Measurements from ENCODE around the gene WTIP.
"Not testable (repeated sequence)": the region's sequence is repeated elsewhere in the genome, so short reads cannot be mapped to it uniquely, and the experiment has no call there.

Gene WTIP

DNA sequence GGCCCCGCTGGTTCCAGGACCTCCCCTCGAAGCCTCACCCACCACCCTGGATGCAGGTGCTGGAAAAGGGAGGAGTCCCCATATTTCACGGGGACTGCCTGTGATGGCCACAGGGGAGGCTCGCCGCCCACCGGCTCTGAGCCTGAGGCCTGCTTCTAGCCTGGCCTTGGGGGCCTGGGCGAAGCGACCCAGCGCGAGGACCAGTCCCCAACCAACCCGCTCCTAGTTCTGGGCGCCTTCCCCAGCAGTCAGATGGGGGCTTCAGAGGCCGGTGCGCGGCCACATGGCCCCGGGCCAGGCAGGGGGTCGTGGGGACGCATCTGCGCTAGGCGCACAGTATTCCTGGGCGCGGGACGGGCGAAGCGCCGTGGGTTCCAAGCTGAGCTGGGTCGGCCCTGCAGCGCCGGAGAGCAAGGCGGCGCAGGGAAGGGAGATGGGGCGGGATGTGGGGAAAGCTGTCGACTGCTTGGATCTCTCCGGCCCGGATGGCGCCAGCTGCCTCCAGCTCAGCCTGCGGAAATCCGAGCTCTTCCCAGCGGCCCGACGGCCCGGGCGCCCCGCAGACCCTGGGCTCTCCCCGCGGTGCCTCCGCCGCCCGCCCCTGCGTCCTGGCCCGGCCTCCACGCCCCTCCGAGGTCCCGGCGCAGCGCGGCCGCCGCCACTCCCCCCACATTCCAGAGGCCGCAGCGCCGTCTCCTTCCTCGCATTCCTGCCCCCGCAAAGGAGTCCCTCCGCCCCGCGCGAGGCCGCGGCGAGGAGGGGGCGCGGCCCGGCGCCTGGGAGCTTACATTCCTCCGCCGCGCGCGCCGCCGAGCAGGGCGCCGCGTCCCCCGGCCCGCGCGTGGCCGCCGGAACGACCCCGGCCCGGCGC lies at the start of gene WTIP:
TSS of gene WTIP (plus strand) at position 788 of the 871 bp plus-strand sequence. CDS start 217 bp downstream, outside the sequence.
- DNase-seq, result no peak

DNA sequence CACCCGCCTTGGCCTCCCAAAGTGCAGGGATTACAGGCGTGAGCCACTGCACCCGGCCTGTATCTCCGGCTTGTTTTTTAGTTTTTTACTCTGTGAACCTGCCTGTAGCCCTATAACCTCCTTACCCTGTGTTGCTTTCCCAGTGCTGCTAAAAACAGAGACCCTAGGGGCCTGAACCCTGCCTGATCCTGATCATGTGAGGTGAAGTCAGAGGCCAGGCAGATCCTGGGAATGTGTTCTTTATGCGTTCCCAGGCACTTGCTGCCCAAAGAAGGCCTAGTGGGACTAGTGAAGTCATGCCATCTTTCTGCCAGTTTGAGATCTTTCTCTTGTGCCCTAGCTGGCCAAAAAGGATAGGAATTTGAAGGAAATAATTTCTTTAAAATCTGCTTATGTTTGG lies 48.8 kb upstream of the WTIP start:
- no peak for DNase-seq

DNA sequence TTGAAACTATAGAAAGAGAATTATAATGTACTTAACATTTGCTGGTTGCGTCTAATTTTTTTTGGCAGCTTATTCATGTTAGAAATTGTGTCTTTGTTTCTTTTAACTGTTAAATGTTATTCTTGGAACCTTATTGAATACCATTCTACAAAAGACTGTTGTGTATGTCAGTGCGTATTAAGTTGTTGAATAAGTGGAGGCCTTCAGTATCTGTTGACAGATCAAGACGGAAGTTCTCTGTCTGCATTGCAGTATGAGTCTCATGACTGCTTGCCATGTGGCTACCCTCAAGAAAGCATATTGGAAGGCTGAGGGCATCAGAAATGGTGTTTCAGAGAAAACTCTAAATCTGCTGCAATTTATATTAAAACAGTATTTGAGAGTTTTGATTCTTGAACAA lies 44.8 kb upstream of the WTIP start:
- DNase-seq, result no peak

DNA sequence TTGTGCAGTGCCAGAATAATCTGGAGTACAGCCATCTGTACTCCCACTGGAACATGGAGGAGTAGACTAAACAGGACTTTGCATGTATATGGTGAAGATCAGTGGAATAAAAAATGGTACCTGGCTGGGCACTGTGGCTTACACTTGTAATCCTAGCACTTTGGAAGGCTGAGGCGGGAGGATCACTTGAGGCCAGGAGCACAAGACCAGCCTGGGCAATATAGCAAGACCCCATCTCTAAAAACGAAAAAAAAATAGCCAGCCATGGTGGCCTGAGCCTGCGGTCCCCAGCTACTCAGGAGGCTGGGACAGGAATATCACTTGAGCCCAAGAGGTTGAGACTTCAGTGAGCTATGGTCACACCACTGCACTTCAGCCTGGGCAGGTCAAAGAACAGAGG lies 33.4 kb upstream of the WTIP start:
- no peak for DNase-seq

DNA sequence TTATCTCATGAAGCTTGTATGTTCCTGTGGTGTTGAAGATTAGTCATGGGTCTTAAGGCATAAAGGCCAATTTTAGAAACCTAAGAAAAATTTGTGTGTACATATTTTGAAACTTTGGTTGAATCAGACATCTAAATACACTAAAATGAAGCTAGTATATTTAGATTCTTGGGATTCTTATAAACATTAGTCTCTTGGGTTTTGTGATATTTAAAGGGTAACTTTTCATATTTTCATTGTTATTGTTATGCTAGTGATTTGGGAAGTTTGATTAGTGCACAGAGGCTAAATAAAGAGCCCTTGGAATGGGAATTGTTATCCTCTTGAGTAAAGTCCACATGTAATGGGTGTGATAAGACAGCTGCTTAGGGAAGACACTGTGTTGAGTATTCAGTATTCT lies 28.8 kb upstream of the WTIP start:
- no peak for DNase-seq

DNA sequence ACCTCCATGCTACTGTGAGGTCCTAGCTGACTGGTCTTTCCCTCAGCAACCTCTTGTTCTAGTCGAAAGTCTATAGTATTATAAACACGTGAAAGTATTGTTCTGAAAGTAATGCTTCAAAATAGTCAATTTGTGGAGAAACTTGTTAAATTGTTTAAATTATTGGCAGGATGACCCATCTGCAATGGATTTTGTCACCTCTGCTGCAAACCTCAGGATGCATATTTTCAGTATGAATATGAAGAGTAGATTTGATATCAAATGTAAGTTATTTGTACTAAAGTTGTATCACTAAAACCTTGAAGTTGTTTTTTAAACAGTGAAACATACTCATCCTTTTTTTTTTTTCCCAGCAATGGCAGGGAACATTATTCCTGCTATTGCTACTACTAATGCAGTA lies 27.5 kb upstream of the WTIP start:
- no peak for DNase-seq

DNA sequence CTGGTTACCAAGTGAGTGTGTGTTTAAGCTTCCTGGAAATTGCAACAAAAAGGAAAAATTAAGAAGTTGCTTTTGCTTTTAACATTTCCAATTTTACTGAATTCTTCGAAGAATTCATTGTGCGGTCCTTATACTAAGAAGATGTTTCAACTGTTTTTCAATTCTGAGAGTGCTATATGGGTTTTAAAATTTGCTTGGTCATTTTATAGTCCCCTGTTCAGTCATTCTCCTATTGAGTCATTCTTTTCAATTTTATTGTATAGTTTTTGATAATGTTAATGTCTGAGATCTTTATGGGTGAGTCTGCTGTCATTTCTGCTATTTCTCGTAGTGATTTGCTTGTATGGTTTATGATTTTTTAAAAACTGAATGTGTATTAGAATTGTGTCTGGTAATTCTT lies 26.9 kb upstream of the WTIP start:
- DNase-seq, result no peak

DNA sequence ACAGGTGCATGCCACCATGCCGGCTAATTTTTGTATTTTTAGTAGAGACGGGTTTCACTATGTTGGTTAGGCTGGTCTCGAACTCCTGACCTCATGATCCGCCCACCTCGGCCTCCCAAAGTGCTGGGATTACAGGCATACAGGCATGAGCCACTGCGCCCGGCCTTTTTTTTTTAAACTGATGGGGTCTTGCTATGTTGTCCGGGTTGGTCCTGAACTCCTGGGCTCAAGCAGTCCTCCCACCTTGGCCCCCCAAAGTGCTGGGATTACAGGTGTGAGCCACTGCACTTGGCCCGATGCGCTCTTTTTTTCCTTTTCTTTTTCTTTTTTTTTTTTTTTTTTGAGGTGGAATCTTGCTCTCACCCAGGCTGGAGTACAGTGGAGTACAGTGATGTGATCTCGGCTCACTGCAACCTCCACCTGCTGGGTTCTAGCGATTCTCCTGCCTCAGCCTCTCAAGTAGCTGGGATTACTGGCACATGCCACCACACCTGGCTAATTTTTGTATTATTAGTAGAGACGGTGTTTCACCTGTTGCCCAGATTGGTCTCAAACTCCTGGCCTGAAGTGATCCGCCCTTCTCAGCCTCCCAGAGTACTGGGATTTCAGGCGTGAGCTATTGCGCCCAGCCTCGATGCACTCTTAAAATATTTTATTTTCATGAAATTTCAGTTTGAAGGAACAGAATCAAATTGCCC lies 25.6 kb upstream of the WTIP start:
- DNase-seq, result not testable (repeated sequence)

DNA sequence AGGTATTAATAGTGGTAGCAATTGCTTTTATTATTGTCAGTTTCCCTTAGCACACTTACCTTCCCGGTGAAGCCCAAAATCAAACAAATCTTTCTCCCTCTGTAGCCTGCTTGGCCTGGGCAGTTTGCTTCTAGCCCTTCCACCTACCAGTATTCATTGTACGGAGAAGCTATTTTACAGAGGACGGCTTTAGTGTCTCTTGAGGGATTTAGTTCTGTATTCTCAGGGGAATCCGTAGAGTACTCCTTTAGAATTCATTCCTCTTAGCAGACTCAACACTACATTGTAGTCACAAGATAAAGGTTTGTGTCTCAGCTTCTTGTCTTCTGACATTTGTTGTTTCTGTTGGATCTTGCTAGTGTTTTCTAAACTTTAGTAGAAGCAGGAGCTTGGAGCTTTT lies 24.1 kb upstream of the WTIP start:
- no peak for DNase-seq

DNA sequence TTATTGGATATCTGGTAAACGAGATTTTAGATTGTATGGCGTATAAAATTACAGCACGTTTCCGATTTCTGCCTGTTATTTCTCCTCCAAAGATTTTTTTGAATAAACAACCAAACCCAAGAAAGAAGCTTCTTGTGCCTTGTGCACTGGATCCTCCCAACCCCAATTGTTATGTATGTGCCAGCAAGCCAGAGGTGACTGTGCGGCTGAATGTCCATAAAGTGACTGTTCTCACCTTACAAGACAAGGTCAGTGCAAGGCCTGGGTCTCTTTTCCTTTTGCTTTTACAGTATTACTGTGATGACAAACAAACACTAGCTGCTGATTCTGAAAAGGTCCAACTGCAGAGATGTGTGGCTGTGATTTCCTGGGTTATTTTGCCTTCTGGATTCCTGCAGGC lies 22.9 kb upstream of the WTIP start:
- DNase-seq, result no peak

DNA sequence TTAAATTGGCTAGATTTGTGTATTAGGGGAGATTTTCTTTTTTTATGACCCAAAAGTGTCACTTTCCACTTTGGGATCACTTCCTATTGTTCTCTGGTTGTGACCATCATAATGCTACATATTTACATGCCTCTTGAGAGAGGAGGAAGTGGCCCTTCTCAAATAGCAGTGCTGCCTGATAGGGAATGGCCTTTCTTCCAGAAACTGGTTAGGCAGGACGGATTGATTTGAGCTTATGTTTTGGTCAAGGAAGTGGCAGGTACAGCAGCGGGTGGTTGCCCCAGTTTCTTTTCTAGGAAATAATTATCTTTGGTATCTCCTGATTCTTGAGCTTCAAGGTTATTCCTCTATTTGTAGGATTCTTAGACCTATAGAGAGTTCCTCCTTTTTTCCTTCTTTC lies 21.9 kb upstream of the WTIP start:
- DNase-seq, result no peak

DNA sequence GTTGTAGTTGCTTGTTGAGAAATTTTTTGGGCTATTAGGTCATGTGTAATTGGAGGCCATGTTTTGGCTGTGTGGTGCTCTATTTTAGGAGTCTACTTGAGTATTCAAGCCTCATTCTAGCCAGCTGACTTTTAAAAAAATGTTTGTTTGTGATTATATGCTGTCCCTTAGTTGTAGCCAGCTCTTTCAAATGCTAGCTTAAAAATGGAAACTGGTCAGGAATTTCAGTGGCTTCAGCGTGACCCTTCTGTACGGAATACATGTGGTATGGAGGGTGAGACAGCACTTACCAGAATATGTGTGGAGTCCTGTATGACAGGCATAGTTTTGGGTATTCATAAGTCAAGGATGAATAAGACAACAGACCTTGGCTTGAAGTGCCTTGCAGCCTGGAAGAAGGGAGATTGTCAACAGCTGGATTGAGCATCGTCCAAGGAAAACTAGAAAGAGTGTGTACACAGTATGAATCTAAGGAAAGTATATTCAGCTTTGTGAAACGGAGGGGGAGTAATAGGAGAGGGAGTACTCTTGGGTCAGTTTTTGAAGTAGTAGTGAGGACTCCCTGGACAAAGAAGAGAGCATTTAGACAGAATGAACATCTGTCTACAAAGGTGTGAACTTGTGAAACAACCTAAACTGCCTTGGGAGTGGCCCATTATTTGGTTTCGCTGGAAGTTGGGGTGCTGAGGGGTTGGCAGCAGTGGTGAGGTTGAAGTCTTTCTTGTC lies 20.0 kb upstream of the WTIP start:
- no peak for DNase-seq

DNA sequence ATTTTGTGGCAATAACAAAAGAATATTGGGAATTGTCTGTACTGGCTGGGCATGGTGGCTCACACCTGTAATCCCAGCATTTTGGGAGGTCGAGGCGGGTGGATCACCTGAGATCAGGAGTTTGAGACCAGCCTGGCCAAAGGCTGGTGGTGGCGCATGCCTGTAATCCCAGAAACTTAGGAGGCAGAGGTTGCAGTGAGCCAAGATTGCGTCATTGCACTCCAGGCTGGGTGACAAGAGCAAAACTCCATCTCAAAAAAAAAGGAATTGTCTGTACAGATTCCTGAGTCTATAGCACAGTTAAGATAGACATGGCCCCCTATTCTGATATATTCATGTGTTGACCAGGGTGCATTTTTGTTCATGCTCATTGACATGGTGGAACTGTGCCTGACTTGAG lies 16.8 kb upstream of the WTIP start:
- not testable (repeated sequence) for DNase-seq

DNA sequence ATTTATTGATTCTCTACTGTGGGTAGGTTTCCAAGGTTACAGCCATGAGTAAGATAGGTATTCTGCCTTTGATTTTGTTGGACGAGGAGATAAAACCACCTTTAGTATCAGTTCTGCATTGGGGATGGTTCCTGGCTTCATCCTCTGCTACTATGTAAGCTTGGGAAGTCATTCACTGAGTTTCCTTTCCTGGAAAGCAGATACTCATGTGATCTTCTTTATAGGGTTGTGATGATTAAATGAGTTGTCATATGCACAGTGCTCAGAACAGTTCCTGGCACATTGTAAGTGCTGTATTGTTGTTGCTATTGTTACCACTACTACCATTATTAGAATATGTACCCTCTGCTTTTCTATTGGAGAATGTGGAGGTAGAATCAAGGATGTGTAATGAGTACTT lies 13.1 kb upstream of the WTIP start:
- no peak for DNase-seq

DNA sequence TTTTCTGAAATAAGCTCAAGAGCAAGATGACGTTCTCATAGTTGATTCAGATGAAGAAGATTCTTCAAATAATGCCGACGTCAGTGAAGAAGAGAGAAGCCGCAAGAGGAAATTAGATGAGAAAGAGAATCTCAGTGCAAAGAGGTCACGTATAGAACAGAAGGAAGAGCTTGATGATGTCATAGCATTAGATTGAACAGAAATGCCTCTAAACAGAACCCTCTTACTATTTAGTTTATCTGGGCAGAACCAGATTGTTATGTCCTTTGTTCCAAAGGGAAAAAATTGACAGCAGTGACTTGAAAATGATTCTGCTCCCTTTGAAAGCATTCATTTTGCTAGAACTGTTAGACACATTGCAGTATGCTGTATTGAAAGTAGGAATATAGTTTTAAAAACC lies 12.5 kb upstream of the WTIP start:
- DNase-seq, result not testable (repeated sequence)

DNA sequence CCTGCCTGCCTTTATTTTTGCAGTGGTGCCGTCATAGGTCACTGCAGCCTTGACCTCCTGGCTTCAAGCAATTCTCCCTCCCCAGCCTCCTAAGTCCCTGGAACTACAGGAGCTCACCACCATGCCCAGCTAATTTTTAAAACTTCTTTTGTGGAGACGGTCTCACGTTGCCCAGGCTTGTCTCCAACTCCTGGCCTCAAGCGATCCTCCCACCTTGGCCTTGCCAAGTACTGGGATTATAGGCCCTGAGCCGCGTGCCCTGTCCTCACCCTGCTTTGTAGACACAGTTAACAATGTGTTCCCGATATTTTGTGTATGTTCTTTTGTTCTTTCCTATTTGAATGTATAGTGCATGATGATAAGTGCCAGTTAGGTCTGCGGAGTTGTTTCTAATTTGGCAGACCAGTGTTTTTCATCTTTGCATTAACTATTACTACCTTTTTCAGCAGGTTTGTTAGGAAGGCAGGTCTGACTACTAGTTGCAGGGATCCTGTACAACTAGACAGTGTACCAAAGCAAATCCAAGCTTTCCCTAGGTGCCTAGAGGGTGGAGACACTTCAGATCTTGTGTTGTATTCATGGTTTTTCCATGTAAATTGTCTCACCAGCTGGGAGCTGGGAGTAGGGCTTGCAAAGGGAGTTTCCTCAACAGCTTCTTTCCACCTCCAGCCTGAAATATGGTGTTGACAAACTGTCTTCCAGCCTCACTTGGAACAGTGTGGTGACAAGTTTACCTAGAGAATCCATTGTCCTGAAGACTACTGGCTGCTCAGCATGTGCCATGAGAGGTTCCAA lies 9.5 kb upstream of the WTIP start:
- DNase-seq, result no peak

DNA sequence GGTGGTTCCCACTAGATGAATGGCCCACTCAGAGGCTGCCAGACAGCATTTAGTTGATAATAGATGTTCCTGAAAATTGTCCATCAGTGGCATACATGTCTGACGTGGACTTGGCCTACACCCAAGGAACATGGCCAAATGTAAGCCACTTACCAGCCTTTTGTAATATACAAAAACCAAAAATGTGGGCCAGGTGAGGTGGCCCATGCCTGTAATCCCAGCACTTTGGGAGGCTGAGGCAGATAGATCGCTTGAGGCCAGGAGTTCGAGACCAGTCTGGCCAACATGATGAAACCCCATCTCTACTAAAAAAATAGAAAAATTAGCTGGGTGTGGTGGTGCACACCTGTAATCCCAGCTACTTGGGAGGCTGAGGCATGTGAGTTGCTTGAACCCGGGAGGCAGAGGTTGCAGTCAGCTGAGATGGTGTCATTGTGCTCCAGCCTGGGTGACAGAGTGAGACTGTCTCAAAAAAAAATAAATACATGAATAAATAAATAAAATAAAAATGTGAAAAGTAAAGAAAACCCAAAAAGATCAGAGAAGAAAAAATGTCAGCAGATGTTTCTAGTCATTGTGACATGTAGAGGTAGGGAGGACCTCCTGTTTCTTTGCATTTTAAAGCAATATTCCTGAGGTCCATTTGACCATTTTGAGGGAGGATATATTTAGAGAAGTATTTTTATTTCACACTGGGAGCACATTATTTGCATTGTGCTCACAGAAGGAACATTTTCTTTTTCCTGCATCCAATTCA lies 7.1 kb upstream of the WTIP start:
- no peak for DNase-seq

DNA sequence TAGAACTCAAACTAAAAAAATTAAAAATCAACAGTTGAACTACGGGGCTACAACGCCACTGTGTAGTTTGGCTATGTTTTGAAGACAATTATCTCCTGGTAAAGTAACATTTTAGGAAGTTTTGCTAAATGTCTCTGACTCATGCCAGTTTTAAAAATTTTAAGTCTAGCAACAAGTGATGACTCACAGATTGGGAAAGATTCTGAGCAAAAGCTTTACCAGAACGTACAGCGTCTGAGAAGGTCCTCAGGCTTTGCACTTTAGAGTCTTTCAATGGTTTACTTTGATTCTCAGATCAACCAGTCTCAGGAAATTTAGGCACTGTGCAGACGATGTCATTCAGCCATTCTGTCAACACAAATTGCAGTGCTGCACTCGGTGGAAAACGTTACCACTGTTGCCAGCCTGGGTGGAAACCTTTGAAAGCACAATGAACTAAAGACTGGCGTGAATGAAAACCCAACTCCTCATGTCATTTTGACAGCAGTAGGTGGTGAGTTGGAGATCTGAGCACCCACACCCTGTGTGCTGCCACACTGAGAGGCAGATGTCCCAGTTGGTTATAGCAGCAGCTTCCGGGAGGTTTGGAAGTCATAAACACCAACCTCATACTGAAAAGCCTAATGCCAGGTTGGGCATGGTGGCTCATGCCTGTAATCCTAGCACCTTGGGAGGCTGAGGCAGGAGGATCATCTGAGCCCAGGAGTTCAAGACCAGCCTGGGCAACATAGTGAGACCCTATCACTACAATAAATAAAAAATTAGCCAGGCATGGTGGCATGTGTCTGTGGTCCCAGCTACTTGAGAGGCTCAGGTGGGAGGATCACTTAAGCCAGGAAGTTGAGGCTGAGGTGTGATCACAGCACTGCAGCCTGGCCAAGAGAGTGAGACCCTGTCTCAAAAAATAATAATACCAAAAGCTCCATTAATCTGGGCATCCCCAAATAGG lies 6.3 kb upstream of the WTIP start:
- no peak for DNase-seq

DNA sequence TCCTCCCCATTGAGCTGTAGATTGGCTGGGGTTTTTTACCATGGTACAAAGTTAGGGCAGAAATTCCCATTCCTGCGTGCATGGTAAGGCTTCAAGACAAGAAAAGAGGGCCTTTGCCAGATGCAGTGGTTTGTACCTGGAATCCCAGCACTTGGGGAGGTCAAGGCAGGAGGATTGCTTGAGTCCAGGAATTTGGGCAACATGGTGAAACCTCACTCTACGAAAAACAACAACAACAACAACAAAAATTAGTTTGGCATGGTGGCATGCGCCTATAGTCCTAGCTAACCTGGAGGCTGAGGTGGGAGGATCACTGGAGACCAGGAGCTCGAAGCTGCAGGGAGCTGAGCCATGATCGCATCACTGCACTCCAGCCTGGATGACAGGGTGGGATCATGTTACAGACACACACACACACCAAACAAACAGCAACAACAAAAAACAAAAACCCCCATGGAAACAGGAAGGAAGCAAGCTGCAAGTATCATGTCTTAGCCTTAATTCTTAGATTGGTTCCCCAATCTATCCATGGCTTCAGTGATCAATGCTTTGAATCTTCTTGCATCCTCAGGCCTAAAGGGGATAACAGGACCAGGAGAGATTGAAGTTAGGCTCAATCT lies 5.5 kb upstream of the WTIP start:
- DNase-seq, result no peak

DNA sequence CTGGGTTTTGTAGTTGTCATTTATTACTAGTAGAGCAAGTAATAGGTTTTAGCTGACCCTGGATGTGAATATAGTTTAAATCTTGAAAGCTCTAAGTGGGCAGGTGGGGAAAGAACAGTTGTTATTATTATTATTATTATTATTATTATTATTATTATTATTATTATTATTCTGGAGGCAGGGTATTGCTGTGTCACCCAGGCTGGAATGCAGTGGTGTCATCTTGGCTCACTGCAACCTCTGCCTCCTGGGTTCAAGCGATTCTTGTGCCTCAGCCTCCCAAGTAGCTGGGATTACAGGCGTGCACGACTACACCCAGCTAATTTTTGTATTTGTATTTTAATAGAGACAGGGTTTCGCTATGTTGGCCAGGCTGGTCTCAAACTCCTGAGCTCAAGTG lies 3.1 kb upstream of the WTIP start:
- DNase-seq, result not testable (repeated sequence)

Measured in CD4-positive, alpha-beta T cell treated with Interleukin-15 for 1 hour (primary cell).